Mononuclear cell (primary cell): ENCODE results near the gene BRCC3. TPM values are rescaled to one million over a fixed set of nuclear protein-coding genes. Genes with fewer than 3 reads are reported as not detected.

Experiments
- H3K27me3 ChIP-seq: 2 replicates; pipeline ENCODE4 v1.6.0; 2011; ENCODE audit warnings: low read length, control low read depth; ENCODE audit not compliant: insufficient read depth
- H3K4me1 ChIP-seq: 2 replicates; pipeline ENCODE4 v1.5.1; 2011; ENCODE audit warnings: mild to moderate bottlenecking, low read length, control low read depth; ENCODE audit not compliant: insufficient read depth
- H3K4me3 ChIP-seq: 2 replicates; pipeline ENCODE4 v1.5.1; 2011; ENCODE audit warnings: mild to moderate bottlenecking, low read length, moderate library complexity
- H3K9me3 ChIP-seq: 2 replicates; pipeline ENCODE4 v1.5.1; 2011; ENCODE audit warnings: low read depth, mild to moderate bottlenecking, control low read depth, low read length
- total RNA-seq: library from RNA; depleted of rRNA; stranded (reverse); fragments of >200 nt; gene quantifications from one replicate; pipeline ENCODE4 v1.2.3, GENCODE V29; 2012

BRCC3 gene
- total RNA-seq, 1 donor = 8.2 TPM

DNA sequence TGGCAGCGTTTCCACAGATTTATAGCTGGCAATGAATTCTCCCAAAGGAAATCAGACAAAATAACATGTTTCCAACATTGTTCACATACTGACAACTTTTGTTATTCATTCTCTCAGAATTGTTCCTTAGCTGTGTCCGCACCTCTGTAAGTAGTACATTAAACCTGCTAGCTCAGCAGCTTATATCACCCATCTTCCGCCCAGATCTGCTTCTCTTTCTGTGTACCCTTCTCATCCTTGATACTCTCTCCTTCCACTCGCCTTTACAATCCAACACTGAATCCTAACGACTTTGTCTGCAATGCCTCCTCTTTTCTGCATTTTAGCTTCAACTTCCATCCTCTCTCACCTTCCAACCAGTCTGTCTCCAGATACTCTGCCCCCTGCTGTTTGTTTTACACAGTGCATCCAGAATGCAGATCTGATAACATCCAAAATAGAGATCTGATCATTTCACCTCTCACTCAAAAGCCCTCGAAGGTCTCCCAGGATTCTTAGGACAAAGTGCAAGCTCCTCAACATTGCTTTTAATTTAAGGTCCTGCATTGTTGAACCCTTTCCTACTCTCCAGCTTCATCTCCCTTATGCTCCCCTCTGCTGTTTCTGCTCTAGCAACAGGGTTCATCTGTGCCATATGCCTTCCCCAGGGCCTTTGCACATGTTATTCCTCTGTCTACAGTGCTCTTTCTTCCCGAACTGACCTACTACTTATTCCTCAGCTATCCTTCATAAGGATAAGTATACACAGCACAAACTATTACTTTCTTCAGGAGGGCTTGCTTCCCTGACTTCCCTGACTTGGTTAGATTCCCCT is 77.6 kb downstream of the BRCC3 start:
- H3K27me3 ChIP-seq = no peaks in the 10 kb centered on the region
- H3K4me3 ChIP-seq = no peak overlapping the region
- H3K4me1 ChIP-seq = no peaks in the 10 kb centered on the region
- no peaks in the 10 kb centered on the region for H3K9me3 ChIP-seq

DNA sequence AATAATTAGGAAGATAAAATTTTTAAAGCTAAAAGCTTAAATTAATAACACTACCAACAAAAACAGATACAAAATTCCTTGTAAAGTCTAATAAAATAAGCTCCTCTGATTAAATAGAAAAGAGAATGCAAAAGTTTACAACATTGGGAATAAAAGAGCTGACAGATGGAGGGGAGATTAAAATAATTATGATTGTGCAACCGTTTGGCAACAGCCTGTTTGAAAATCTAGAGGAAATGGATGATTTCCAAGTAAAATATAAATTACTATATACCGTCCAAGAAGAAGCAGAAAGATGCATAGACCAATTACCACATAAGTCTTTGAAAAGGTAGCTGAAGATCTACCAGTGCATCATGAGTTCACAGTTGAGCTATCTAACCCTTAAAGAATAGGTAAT is 98.6 kb downstream of the BRCC3 start:
- no peaks in the 10 kb centered on the region for H3K27me3 ChIP-seq
- H3K9me3 ChIP-seq = no peaks in the 10 kb centered on the region
- no peaks in the 10 kb centered on the region for H3K4me1 ChIP-seq
- H3K4me3 ChIP-seq = no peak overlapping the region

Other genes starting within 250 kb of the BRCC3 start
- gene SMIM9, start 236.8 kb upstream of the BRCC3 start, total RNA-seq = not detected
- 10.2 TPM for gene F8A1, start 185.2 kb upstream of the BRCC3 start, total RNA-seq
- 3.6 TPM for gene F8, start 48.8 kb upstream of the BRCC3 start, total RNA-seq
- gene FUNDC2, start 44.7 kb upstream of the BRCC3 start, total RNA-seq = 40.2 TPM
- gene CMC4, start 372 bp upstream of the BRCC3 start, total RNA-seq = 14.6 TPM
- 3.9 TPM for gene MTCP1, start 372 bp upstream of the BRCC3 start, total RNA-seq
- 12.6 TPM for gene VBP1, start 145.0 kb downstream of the BRCC3 start, total RNA-seq
- gene RAB39B, start 193.0 kb downstream of the BRCC3 start, total RNA-seq = 3.7 TPM